ENCODE measurements around the gene NCKAP5.
"Not testable (repeated sequence)": the region's sequence is repeated elsewhere in the genome, so short reads cannot be mapped to it uniquely, and the experiment has no call there.

The NCKAP5 gene

DNA sequence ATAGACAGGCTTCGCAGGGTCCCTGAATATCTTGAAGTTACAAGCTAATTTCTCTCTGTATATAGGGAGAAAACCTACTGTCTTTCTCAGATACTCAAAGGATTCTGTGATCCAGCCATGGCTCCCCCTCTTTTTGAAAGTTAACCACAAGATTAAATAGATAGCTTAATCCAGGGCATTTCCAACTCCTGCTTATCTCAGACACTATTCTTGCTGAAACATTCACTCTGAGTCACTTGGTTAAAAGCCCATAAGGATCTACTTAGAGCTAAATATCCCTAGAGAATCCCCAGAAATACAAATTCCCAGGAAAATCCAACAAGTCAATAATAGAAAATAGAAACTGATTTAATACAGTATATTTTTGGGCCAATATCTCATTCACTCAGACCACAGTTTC lies 719.1 kb downstream of the NCKAP5 start:
- DNase-seq, result no peak

DNA sequence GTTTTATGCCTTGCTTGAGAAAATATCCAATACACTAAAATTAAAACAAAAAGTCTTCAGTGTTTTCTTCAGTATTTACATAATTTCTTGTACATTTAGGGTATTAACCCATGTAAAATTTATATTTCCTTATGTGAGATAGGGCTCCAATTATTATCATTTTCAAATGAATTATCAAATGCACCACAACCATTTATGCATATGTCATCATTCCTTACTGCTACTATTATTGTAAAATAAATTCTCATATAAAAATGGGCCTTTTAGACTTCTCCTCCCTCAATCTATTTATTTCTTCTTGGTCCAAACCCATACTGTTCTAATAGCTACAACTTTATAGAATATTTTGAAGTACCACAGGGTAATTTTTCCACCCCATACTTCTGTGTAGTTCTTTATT lies 722.9 kb downstream of the NCKAP5 start:
- DNase-seq, result no peak

DNA sequence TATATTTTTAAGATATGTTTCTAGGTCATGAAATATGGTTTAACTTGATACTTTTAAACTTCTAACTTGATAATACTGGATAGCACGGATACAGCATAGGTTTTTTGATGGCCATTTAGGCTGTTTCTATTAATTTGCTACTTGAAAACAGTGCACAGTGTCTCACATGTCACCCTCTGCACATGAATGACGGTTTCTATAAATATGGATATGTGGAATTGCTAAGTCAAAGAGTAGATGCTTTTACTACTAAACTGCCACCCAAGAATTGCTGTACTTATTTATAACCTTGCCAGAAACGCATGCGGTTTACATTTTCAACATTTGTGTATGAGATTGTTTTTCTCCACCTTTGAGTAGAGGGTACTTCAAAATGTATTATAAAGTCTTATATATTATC lies 723.7 kb downstream of the NCKAP5 start:
- DNase-seq, result no peak

DNA sequence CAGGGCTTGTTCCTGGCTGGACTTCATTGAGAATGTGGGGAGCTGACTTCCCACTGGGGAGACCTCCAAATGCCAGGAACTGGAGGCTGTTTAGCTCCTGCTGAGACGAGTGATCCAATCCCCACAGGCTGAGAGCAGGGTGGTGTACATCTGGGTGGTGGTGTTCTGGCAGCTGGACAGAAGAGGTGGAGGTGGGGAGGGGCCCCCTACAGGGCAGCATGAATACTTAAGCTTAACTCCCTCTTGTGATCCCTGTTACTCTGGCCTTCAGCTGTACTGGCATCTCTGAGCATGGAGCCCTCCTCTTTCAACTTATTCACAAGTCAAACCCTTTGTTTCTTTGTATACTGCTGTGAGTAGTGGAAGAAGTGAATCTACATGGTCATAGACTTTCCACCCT lies 730.5 kb downstream of the NCKAP5 start:
- DNase-seq, result no peak

DNA sequence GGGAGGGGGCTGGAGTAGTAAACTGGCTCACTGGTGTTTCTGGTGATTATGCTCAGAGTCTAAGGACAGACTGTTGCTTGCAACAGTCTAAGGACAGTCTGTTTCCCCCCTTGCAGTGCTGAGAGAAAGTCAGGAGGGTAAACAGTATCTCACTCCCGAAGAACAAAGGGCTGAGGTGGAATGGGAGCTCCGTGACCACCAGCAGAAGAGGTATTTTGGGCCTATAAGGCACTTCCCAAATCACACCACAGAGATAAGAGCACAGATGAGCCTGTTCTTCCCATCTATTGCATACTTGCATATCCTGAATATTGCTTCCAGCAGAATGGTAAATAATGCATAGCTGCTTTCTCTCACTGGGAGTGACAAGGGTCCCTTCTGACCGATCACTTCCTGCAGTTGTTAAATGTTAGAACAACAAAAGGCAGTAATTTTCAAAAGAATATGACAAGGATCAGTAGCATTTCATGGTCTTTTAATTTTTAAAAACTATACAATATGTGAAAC lies 737.9 kb downstream of the NCKAP5 start:
- DNase-seq, result no peak

DNA sequence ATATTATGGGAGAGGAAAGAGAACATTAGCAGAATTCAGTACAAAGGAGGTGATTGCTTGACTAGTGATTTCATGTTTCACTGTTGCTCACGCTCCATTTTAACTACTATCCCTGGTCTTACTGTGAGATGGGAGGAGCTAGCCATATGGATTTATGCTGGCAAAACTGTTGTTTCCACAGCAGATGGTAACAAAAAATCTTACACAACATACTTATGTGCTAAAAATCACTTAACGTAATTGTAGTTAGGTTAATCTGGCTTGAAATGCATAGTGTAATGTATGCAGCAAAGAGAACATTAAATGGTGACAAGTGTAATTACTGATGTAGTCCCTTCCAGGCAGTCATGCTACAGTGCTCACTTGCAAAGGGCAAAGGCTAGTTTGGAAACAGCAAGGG lies 742.7 kb downstream of the NCKAP5 start:
- no peak for DNase-seq

DNA sequence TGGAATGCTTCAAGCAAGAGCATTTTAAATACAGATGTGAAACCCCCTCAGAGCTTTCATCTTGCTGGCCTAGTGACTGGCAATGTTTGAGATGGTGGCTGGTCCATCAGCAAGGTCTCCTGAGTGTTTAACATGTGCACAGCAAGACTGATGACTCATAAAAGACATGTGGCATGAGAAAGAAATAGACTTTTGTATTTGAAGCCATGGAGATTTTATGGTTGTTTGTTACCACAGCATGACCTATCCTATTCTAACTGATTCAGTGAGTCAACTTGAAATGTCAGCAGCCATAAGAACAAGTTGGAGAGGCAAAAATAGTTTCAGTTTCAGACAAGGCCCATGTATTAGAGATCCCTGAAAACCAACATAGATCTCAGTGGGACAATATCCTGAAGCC lies 743.5 kb downstream of the NCKAP5 start:
- no peak for DNase-seq

DNA sequence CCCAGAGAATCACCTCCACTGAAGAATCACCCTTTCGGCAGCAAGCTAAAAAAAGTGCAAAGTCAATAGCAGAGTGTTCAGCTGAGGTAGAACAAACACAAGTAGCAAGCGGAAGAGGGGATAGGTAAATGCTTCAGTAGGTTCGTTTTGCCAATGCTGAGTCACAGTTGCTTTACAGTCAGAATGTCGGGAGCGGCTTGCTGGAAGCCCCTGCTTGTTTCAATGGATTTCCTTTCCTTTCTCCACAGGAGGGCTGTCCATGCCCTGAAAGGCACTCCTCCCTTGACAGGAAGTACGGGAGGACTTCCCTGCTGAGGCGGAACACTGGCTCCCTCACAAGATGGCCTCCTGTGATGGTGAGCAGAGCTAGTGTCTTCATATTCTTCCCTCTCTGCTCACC lies 752.0 kb downstream of the NCKAP5 start:
- no peak for DNase-seq

DNA sequence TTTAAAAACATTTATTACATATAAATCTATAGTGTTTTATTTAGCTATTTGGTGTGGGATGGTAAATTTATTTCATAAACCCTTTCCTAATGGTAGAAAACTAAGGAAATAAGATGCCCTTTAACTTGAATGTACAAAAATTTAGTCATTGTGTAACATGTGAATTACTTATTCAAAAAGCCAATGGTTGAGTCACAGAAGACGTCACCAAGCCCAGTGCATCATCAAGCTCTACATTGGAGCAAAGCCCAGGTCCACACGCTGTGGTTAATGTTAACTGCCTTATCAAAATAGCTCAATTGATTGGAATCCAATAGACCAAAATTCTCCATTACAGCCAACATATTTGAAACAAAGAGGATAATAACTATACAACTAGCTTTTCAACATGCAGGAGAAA lies 752.7 kb downstream of the NCKAP5 start:
- no peak for DNase-seq

DNA sequence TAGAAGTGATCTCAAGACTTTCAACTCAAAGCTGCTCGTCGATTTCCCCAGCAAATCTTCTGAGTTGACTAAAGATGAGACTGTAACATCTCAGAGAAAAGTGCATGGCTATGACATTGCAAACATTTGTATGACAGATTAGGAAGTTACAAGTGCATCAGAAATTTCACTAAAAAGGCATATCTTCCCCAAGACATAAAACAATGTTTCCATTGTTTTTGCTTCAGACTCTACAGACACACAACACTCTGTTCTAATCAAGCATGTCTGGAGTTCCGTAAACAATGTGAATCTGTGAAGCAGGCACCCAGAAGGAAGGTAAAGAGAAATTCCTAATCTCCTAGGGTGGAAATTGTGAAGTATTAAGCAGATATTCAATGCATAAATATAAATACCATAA lies 753.6 kb downstream of the NCKAP5 start:
- DNase-seq, result no peak

DNA sequence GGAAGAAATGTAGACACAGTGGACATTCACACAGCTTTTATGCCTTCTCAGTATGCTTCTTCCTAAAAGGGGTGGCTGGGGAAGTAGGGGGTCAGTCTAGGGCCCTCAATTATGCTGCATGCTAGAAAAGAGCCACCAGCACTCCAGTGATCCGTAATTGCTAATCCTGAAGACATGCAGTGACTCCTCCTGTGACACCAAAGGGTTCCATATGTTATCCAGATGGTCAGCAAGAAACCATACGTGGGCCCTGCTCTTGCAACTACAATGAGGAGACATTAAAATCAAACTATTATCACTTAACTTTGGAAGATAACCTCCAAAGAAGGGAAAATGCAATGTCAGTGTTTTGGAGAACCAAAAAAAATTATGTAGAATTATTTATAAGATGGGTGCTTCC lies 754.8 kb downstream of the NCKAP5 start:
- no peak for DNase-seq

DNA sequence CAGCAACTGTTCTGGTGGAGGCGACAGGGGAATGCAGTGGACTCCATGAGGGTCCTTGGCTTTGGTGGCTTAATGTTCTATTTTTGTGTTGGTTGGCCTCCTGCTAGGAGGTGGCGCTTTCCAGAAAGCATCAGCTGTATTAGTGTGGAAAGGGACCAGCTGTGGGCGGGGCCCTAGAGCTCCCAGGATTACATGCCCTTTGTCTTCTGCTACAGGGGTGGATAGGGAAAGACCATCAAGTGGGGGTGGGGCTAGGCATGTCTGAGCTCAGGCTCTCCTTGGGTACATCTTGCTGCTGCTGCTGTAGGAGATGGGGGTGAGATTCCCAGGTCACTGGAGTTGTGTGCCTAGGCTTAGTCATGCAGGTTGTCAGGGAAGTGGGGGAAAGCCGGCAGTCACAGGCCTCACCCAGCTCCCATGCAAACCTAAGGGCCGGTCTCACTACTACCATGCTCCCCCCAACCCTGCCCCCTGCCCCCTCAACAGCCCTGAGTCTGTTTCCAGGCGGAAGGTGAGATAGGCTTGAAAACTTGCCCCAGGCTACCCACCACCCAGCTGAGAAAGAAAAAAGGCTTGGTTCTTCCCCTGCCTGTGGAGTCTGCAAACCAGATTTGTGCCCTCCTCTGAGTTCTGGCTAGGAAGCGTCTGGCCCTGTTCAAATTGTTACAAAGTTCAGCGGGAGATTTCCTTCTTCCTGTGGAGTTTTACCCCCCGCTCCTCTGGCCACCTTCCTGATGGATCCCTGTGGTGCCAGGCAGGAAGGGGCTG lies 756.9 kb downstream of the NCKAP5 start:
- no peak for DNase-seq

DNA sequence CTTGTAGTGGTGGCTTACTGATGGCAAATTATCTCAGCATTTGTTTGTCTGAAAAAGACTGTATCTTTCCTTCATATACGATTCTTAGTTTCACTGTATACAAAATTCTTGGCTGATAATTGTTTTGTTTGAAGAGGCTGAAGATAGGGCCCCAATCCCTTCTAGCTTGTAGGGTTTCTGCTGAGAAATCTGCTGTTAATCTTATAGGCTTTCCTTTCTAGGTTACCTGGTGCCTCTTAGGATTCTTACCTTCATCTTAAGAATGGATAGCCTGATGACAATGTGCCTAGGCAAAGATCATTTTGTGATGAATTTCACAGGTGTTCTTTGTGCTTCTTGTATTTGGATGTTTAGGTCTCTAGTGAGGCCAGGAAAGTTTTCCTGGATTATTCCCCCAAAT lies 758.3 kb downstream of the NCKAP5 start:
- not testable (repeated sequence) for DNase-seq

DNA sequence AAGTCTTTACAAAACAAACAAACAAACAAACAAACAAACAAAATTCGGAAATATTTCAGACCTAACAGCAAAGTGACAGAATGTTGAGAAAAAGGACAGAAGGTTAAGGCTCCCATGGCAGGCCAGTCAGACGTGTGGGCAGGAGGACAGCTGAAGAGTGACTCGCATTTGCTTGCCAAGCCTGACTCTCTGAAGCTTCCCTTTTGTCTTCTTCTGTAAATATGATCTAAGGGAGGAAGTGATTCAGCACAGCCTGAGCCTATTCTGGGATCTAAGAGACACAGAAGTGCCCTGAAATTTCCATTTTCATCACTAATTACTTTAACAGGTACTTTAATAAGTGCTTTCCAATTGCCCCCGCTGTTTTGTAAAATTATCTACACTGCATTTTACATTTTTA lies 764.2 kb downstream of the NCKAP5 start:
- DNase-seq, result no peak

DNA sequence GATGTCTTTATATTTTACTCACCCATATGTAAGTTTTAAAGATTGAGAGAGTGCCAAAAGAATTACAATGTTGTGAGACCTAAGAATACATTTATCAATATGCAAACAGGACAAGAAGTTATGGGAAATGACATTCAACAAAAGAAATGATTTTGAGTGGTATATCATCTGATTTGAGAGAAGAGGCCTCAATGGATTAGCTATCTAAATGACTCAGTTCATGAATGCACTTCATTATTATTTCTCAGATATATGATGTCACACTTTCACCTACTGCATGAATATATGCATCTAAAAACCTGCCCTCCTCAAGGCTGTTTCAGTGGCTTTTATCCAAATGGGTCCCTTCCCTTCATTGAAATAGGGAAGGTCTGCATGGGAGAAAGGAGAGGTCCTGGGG lies 769.9 kb downstream of the NCKAP5 start:
- no peak for DNase-seq

DNA sequence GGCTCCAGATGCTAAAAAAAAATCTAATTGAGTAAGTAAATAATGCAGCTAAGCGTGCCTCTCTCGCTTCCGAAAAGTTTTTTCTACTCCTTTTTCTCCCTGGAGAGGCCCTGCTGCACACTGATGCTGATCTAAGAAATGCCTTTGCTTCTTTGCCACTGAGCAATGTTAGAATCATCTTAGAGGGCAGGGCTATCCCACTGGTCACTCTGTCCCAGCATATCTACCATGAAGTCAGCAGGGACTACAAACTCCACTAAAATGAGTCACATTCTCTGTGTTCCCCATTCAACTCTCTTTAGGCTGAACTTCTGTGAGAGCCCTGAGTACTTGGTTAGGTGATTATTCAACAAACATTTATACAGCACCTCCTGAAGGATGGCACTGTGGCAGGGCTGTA lies 770.7 kb downstream of the NCKAP5 start:
- no peak for DNase-seq

DNA sequence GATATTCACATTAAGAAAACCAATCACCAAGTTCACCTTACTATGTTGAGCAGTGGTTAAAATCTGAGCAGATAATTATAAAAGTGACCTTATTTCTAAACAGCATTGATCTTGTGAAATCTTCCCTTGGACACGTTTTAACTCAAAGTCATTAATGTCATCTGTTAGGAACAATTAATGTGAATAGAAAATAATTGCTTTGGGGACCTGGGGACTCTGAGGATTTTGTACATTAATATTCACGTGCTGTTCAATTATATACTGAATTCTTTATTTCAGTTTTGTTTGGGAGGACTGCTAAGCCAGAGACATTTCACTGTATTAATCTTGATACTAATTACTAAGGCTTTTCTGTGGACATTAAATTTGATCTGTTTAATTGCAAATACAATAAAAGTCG lies 771.2 kb downstream of the NCKAP5 start:
- no peak for DNase-seq

DNA sequence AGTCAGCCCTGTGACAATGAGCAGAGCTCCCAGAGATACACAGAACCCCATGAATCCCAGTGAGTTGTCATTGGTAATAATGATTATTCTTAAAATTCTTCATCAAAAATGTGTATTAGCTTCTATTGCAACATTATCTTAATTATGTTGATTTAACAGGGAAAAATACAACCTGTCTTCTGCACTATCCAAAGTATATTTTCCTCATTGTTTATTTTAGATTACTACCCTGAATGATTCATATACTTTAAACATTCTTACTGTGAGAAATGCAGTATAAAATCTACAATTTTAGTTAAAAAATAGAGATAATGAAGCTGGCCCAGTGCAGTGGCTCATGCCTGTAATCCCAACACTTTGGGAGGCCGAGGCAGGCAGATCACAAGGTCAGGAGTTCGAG lies 773.0 kb downstream of the NCKAP5 start:
- DNase-seq, result no peak

DNA sequence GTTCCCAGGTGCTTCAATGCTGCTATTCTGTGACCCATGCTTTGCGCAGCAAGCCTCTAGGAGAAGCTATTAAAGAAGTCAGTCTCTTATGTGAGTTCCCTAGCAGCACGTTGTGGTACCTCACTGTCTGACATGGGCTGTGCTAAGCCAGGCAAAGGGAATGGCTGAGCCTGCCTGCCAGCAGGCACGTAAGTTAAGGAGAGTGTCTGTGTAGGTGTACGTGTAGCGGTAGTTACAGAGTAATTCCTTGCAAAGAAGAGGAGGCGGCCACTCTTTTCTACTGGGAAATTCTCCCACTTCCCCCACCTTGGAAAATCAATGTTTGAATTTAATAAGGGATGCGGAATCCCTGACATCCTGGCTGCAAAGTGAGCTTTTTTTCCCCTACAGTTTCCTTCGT lies 774.7 kb downstream of the NCKAP5 start:
- no peak for DNase-seq

DNA sequence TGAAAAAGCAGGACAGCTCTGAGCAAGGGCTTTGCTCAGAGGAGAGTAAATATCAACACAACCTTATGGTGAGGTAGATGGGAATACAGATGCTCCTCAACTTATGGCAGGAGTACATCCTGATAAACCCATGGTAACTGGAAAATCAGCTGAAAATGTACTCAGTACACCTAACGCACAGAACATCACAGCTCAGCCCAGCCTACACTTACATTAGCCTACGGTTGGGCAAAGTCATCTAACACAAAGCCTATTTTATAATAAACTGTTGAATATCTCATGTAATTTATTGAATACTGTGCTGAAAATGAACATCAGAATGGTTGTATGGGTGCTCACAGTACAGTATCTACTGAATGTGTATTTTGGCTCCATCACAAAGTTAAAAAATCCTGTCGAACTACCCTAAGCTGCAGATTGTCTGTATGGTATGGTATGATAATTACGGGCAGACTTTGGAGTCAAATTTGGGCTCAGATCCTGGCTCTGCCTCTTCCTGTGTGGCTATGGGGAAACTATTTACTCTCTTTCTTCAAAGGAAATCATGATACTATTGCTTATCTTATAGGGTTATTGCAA lies 778.0 kb downstream of the NCKAP5 start:
- DNase-seq, result no peak

DNA sequence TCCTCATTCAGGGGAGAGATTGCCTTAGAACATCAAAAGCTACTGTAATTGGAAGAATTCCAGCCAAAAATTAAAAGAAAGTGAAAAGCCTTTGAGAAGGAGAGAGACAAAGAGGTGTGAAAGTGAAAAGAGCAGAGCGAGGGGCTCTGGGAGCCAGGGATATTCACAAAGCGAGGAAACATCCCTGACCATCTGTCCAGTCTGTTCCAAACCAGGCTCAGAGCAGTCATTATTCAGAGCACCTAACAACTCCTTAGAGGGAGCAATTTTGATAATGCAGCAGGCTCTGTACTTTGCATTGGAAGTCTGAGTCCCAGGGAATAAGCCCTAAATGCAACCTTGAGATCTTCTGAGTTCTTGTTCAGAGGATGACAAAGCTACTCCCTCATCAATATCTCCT lies 779.2 kb downstream of the NCKAP5 start:
- no peak for DNase-seq

DNA sequence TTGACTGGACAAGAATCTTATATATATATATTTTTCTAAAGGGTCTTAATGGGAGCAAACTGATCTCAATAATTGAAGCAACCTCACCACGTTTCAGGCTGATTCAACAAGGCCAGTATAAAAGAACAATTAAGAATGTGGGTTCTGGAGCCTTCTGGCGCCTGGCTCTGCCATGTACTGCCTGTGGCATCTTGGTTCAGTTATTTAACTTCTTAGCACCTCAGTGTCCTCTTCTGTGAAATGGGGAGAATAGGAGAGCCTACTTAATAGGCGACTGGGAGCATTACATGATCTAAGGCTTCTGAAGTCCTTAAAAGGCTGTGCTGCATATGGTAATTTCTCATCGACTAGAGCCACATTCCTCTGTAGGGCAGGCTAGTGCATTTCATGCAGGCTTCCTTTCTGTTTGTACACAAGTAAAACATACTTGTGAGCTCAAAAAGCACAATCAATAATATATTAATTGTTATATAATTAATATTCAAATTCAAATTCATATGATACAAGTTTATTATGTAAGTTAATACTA lies 779.9 kb downstream of the NCKAP5 start:
- no peak for DNase-seq

DNA sequence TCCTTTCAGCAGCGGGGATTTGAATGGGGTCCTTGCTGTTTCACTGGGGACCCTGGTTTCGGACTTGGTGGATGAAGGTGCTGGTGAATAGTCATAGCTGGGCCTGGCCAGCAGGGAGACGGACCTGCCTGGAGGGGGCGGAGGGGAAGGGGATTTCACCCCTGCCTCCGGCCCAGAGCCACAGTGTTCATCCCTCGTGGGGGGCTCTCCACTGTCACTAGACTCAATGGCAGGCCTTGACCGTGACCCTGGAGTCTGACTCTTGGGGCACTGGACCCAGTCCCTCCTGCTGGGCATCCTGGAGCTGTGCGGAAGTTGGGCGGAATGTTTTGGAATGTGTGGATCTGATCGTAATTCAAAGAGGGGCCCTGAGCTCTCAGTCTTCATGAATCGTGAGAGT lies 784.4 kb downstream of the NCKAP5 start:
- DNase-seq, result no peak

DNA sequence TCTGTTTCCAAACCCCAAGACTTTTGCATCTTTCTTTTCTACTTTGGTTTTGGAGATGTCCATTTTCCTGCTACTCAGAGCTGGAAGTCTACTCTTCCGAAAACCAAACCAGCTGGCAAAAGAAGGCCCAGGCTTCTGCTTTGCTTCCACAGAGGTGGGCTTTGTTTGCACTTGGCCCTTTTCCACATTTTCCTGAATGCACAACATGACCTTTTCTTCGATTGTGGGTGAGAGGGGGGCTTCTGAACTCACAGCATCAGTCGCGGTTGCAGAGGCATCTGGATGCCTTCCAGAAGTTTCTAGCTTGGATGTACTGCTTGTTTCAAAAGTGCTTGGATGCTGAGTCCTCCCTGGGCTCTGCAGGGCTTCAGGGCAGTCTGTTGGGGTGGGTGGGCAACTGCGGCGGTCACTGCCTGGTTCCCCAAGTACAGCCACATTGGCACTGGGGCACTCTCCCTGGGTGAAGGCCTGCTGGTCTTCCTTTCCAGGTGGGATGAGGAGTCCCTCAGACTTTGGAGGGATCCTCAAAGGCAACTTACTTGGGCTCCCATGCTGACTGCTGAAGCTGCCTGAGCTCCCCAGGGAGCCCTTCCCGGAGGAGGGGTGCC lies 786.0 kb downstream of the NCKAP5 start:
- no peak for DNase-seq

Data from activated naive CD4-positive, alpha-beta T cell treated with anti-CD3 and anti-CD28 coated beads, Interleukin-2, amount 50 U/mL, for 16 hours (primary cell).